Activated CD4-positive, alpha-beta T cell treated with anti-CD3 and anti-CD28 coated beads, Interleukin-2, amount 50 U/mL, for 4 hours (primary cell): ENCODE results near the gene CLN6.

ENCODE experiments used
- DNase-seq, 2 experiments: peaks; one replicate each; pipeline ENCODE4 v3.0.0-alpha.2; 2020

CLN6 gene

GRCh38 chr15:68229386-68230156, at the start of gene CLN6:
Gene CLN6 (minus strand): TSS chr15:68229728. CDS start chr15:68229584, 144 bp downstream.
- peak; percentile 70 to 75 for DNase-seq

GRCh38 chr15:68278595-68279405, 49.3 kb upstream of the CLN6 start:
- DNase-seq: peak in 1 of 2 experiments; percentile 15

GRCh38 chr15:68278345-68278594, 48.7 kb upstream of the CLN6 start:
- DNase-seq: peak in 1 of 2 experiments; percentile 69

- DNase-seq: peak; percentile 81 to 83
These were observed 48.2 kb upstream of the CLN6 start, which contains the start of gene FEM1B for GRCh38 chr15:68277603-68278344. Gene FEM1B (plus strand): TSS chr15:68277745. CDS start chr15:68278418, 673 bp downstream.

GRCh38 chr15:68277131-68277602, 47.6 kb upstream of the CLN6 start:
- DNase-seq: no peak

- DNase-seq: no peak
These were observed 47.1 kb upstream of the CLN6 start for GRCh38 chr15:68276668-68277067.

- DNase-seq: no peak
These were observed 45.7 kb upstream of the CLN6 start for GRCh38 chr15:68275165-68275746.

- DNase-seq: no peak
These were observed 44.8 kb upstream of the CLN6 start for GRCh38 chr15:68274201-68274848.

- DNase-seq: no peak
These were observed 43.3 kb upstream of the CLN6 start for GRCh38 chr15:68272721-68273271.

GRCh38 chr15:68271854-68272471, 42.4 kb upstream of the CLN6 start:
- DNase-seq: no peak

GRCh38 chr15:68268405-68268804, 38.9 kb upstream of the CLN6 start:
- DNase-seq: no peak

GRCh38 chr15:68265674-68266073, 36.1 kb upstream of the CLN6 start:
- DNase-seq: no peak

GRCh38 chr15:68265081-68265480, 35.6 kb upstream of the CLN6 start:
- no peak for DNase-seq

GRCh38 chr15:68264282-68264681, 34.8 kb upstream of the CLN6 start:
- no peak for DNase-seq

- DNase-seq: no peak
These were observed 33.2 kb upstream of the CLN6 start for GRCh38 chr15:68262514-68263356.

GRCh38 chr15:68261980-68262379, 32.5 kb upstream of the CLN6 start:
- DNase-seq: no peak

GRCh38 chr15:68261241-68261640, 31.7 kb upstream of the CLN6 start:
- DNase-seq: no peak

- DNase-seq: no peak
These were observed 30.4 kb upstream of the CLN6 start for GRCh38 chr15:68259883-68260282.

- DNase-seq: peak; percentile 7 to 9
These were observed 29.2 kb upstream of the CLN6 start for GRCh38 chr15:68258692-68259091.

- peak; percentile 50 to 53 for DNase-seq
These were observed 27.3 kb upstream of the CLN6 start for GRCh38 chr15:68256675-68257450.
